GM13977 (cell line): ENCODE data around the gene CLIC3.
"Not testable (repeated sequence)": the region's sequence is repeated elsewhere in the genome, so short reads cannot be mapped to it uniquely, and the experiment has no call there.

Source experiments
- DNase-seq: peaks from one replicate; pipeline ENCODE4 v3.0.0; 2012; ENCODE audit warnings: low spot score
- in situ Hi-C: fragments of 300-500 bp; cut with MboI; formaldehyde crosslinking; loops from one replicate; pipeline ENCODE4 v1.12.0; 2022; ENCODE audit warnings: low sequenced_read_pairs, low pct_unique_long_range_greater_than_20kb, mixed read lengths, inconsistent platforms; ENCODE audit not compliant: unreplicated experiment
- TF ChIP-seq, protein P1 (sequence below): IDR thresholded peaks from 2 replicates; pipeline ENCODE4 v1.5.1; 2012; ENCODE audit warnings: mild to moderate bottlenecking, control low read depth; ENCODE audit not compliant: insufficient read depth; ENCODE audit errors: extremely low read depth, missing control alignments

CLIC3 gene

DNA sequence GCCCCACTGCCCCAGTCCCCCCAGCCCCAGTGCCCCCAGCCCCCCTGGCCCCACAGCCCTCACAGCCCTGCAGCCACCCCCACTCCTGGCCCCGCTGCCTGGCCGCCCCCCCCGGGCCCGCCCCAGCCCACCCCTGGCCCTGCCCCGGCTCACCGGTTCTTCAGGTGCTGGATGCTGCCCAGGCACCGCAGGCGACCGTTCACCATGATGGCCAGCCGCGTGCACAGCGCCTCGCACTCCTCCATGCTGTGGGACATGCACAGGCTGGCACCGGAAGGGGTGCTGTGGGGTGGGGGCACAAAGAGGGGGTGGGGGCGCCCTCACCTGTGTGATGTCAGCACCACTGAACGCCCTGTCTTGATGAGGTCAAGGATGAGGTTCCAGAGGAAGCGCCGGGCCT is 12.8 kb upstream of the CLIC3 start:
- in situ Hi-C loops = no loop called here

DNA sequence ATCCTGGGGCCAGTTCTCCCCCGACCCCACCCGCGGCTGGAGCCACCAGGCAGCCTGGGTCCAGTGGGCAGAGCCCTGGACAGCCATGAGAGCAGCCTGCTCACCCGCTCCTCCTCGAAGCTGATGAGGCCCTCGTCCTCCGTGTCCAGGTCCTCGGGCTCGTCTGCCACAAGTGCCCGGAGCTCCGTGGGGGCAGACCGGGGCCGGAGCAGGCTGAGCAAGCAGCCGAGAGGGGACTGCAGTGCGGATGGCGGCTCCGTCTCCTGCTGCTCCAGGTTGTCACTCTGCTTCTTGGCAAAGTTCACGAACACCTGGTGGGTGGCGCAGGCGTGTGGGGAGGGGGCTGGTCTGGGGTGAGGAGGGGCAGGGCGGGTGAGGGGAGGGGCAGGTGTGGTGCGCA is 11.9 kb upstream of the CLIC3 start:
- in situ Hi-C loops = no loop called here
- no peak for DNase-seq

More for the DNA sequence above, 12.8 kb upstream of the CLIC3 start:
- DNase-seq = no peak
- TF ChIP-seq, protein P1, sequence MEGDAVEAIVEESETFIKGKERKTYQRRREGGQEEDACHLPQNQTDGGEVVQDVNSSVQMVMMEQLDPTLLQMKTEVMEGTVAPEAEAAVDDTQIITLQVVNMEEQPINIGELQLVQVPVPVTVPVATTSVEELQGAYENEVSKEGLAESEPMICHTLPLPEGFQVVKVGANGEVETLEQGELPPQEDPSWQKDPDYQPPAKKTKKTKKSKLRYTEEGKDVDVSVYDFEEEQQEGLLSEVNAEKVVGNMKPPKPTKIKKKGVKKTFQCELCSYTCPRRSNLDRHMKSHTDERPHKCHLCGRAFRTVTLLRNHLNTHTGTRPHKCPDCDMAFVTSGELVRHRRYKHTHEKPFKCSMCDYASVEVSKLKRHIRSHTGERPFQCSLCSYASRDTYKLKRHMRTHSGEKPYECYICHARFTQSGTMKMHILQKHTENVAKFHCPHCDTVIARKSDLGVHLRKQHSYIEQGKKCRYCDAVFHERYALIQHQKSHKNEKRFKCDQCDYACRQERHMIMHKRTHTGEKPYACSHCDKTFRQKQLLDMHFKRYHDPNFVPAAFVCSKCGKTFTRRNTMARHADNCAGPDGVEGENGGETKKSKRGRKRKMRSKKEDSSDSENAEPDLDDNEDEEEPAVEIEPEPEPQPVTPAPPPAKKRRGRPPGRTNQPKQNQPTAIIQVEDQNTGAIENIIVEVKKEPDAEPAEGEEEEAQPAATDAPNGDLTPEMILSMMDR = no peak

DNA sequence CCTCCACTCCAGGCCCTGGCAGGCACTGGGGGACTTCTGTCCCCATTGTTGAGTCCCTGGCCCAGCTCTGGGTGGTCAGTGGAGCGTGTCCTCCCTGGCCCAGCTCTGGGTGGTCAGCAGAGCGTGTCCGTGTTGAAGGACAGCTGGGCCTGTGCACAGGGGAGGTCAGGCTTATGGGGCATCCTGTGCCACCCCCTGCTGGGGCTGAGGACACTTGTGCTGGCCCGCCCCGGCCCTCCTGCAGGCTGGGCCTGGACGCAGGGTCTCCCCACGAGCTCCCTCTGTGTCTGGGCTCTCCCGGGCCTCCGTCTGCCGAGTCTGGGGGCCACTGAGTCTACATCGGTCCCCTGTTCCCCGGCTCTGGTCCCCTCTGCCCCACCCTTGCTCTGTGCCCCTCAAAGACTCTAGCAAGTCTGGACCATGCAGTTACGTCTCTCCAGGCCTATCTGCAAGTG is 11.5 kb upstream of the CLIC3 start:
- TF ChIP-seq, protein P1 = no peak
- in situ Hi-C loops = no loop called here
- no peak for DNase-seq

More for the DNA sequence above, 11.9 kb upstream of the CLIC3 start:
- TF ChIP-seq, protein P1 = no peak

DNA sequence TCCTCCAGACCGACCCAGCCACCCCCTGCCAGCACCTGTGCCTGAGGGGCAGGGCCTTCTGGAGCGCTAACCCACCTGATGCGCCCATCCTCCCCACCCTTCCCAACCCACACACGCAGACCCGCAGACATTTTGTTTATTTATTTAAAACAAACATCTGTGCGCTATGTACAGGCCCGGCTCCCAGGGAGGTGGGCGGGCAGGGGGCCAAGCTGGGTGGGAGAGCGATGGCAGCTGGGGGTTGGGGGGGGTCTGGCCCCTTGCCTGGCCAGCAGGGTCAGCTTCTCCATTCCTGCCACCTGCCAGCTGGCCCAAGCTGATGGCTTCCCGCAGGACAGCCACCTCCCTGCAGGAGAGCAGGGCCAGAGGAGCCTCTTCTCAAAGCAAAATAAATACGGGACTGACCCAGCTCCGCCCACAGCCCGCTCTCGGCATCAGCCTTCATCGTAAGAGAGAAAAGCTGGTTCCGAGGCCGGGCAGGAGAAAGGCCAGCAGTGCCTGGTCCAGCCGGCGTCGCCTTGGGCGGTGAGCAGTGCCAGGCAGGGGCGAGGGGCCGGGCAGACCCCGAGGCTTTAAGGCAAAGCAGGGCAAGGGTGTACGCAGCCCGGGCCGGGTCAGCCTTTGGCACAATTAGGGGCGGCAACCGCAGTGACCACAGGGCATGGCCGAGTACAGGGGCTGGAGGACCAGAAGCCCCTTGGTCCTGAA is 10.9 kb upstream of the CLIC3 start:
- TF ChIP-seq, protein P1 = no peak
- in situ Hi-C loops = no loop called here
- DNase-seq = no peak

DNA sequence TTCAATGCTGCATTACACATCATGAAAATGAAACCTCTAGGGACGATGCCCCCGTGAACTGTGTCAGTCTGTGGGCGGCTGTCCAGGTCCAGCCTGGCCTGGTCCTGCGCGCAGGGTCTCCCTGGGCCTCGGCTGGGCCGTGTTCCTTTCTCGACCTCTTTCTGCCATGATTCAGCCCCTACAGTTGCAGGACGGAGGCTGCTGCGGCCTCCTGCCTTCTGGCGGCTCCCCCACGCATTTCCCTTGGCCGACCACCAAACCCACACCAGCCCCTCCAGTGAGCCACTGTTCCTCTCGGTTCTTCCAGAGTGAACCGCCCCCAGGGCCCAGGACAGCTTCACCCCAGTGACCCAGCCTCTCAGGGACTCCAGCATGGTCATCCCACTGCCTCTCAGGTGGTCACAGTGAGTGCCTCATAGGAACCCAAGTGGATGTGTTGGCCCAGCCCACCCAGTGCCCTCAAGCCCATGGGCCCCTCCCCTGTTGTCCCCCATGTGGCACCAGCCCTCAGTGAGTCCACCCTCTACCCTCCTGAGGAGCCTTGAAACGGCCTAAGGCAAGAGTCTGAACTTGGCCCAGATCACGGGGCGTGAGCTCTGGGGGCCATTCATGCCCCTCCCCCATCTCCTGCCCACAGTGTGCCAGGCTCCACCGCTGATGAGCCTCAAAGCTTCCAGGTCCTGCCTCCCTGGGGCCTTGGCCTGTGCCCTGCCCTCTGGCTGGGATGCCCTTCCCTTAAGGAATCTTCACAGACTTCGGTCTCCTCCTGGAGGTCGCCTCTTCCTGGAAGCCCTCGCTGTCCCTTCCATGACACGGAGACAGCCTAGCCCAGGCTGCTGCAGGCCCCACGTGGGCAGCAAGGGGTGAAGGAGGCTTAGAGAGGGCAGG is 10.0 kb upstream of the CLIC3 start:
- DNase-seq = no peak
- TF ChIP-seq, protein P1 = no peak
- in situ Hi-C loops = no loop called here

DNA sequence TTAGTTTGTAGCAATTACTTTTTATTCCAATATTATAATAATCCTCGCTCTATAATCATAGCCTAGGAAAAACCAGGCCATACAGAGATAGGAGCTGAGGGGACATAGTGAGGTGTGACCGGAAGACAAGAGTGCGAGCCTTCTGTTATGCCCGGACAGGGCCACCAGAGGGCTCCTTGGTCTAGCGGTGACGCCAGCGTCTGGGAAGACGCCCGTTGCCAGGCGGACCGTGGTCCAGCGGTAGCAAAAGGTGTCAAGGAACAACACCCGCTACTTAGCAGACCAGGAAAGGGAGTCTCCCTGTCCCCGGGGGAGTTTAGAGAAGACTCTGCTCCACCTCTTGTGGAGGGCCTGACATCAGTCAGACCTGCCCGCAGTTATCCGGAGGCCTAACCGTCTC is 7.9 kb upstream of the CLIC3 start:
- DNase-seq, in situ Hi-C loops: not testable (repeated sequence)
- TF ChIP-seq, protein P1 = peak; percentile 32
